Inferior parietal cortex (tissue), 1 donor: Measurements from ENCODE around the gene RAB29.
A peak's percentile ranks its signal among the peaks of the same experiment; 100 is the strongest.

Experiments
- DNase-seq: peaks from one replicate; pipeline ENCODE4 v3.0.0-alpha.2; 2016; ENCODE audit errors: extremely low spot score

The RAB29 gene

DNA sequence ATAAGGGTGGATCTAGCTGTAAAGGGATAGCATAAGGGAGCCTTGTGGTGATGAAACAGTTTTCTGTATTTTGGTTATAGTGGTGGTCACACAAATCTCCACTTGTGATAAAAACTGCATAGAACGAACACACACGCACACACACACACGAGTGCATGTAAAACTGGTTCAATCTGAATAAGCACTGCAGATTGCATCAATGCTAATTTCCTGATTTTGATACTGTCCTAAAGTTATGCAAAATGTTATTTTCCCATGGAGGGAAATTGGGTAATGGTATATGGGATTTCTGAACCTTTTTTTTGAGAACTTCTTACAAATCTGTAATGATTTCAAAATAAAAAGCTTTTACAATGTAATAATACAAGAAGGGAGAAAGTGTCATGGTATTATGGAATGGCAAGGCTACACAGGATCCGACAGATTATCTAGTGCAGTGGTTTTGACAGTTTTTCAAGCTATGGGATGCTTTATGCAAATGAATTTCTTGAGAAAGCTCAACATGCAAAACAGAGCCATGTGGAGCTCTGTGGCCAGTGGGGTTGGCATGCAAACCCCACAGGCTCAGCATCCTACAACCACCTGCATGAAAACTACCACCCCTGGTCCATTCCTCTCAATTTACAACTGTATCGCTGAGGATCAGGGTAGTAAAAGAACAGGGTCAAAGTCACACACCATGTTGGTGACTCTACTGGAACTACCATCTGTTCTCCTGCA, 18.9 kb upstream of the RAB29 start:
- DNase-seq: no peak

DNA sequence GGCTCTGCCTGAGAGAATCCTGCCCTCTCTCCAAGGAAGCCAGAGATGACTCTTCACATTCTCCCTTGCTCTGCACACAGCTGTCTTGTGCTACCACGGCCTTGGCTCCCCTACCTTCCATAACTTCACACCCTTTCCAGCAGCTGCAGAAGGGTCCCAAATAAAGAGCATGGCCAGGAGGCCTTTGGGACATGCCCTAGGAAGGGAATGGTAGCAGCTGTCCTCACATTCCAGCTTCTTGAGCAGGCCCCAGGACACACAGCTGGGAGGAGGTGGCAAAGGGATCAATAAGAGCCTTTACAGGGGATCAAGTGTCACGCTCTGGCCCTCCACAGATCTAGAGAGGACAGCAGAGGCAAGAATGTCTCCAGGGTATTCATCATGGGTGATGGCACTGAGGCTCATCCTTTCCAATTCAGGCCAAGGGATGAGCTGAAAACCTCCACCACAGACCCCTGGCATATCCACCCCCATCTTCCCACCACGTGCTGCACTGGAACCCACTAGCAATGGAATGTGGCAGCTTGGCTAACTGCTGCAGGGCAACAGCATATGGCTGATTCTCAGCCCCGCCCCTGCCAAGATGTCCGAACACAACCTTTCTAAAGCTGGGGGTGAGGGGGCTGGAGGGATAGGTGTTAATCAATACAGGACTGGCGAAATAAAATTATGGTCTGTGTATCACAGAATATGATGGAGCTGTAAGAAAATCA, 17.8 kb upstream of the RAB29 start:
- no peak for DNase-seq

DNA sequence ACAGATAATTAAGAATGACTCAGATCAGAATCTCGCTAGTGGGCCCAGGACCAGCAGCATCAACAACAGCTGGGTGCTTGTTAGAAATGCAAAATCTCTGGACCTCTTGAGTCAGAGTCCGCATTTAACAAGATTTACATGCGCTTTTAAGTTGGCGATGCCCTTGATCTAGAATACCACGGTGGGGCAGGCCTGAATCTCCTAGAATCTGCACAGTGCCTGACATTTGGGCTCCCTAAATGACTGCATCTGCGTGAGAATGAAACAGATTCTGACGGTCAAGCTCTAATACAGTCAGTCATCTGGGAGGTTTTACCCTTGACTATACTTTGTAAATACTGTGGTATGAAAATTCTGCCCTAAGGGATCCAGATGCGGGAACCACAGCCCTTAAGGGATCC, 17.2 kb upstream of the RAB29 start:
- no peak for DNase-seq

DNA sequence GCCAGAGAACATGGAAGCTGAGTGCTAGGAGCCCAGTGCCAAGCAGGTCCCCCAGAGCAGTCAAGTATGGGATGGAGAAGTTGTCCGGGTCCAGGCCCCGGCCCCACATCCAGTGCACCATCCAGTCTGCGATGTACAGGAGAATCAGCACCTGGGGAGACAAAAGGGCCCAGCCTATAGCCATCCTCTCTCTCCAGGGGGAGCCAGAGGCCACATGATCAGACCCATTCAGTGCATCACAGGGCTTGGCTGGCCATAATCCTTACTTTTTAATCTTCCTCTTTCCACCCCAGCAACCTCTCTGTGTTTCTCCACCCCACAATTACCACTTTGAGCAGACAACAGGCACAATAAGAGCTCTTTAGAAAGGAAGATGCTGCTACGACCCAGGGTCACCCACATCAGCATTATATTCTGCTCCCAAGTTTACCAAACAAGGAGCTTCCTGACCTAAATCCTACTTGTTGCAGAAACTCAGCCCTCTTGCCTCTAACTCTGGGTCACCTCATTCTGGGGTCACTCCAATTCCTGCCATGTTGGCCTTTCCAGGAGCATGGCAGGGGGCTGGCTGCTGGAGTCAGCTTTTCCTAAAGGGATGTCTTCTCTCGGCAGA, 16.4 kb upstream of the RAB29 start:
- DNase-seq: peak; percentile 85

DNA sequence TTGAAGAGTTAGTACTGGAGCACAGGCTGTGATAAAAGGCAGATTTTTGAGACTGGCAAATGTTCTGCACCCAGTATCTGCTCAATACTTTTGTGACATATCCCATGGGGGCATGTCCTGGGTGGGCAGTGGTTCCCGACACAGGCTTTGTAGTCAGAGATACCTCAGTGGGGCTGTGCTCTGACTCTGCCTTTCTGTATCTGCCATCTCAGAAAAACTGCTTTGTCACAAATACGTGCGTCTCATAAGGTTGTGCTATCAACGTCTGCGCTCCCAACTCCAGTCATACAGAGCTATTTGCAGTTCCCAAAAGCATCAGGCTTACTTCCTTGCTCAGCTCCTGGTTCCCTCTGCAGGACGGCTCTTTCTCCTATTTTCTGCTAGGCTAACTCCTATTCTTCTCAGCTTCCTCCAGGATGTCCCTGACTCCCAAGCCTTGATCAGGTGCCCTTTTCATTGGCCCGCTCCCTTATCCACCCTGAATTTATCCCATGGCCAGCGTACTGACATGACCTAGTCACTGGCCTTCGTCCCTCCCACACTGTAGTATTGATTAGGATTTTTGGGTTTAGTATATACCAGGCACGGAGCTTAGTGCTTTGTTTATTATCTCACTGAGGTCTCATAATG, 12.1 kb upstream of the RAB29 start:
- no peak for DNase-seq

DNA sequence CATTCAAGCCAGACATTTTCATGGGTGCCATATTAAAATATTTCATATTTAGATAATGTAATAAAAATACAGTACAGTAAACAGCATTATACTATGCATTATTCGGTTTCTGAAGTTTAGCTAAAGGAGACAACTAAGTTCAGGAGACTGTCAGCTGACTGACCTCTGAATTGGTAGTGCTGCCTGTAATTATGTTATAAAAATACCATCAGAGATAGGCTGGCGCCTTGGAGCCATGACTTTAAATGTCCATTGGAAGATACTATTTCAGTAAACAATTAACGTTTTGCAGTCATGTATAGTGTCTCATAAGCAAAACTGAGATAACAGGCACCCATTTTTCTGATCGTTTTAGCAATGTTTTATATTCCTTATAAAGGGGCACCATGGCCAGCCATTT, 11.3 kb upstream of the RAB29 start:
- no peak for DNase-seq

DNA sequence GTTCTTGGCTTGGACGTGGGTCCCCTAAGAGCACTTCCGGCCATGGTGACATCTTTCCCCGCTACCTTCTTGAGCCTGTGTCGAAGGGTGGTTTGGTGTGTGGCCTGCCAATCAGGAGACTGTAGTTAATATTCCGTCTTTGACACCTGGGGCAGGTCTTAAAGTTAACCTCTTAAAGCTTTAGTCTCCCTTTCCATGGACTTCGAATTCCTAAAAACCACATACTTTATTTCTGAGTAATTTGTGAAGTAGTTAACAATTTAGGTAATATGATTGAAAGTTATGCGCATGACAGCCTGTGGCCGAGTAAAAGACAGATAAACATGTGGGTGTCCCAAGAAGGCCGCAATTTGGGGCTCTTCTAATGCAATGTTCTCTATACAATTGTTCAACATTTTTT, 10.2 kb upstream of the RAB29 start:
- no peak for DNase-seq

DNA sequence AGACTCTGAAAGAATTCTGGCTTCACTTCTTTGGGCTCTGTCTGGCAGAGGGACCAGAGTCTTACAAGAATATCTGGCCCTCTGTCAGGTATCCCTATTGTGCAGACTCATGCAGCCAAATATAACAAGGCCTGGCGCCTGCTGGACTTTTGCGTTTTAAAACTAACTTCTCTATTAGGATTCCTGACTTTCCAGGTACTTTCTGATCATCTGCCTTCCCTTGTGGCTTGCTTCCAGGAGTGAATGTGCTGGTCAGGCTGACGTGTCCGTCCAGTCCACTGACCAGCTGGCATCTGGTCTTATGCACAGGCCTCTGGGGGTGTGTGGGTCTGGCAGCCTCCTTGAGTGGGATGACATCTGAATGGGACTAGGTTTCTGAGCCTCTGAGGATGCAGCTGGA, 8.6 kb upstream of the RAB29 start:
- DNase-seq: no peak

DNA sequence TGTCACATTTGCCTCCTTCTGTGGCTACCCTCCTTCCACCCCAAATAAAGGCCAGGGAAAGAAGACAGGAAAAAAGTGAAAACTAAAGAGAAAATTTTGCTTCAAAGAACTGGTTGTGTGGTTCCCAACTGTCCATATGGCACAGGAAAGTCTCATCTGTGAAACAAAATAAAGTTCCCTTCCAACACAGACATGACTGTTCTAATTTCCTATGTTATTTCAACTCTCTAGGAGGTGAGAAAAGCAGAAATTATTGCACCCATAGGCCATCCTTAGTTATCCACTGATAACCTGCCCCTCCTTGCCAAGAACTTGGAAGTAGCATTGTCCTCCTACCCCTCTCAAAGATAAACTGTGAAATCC, 8.1 kb upstream of the RAB29 start:
- DNase-seq: no peak

DNA sequence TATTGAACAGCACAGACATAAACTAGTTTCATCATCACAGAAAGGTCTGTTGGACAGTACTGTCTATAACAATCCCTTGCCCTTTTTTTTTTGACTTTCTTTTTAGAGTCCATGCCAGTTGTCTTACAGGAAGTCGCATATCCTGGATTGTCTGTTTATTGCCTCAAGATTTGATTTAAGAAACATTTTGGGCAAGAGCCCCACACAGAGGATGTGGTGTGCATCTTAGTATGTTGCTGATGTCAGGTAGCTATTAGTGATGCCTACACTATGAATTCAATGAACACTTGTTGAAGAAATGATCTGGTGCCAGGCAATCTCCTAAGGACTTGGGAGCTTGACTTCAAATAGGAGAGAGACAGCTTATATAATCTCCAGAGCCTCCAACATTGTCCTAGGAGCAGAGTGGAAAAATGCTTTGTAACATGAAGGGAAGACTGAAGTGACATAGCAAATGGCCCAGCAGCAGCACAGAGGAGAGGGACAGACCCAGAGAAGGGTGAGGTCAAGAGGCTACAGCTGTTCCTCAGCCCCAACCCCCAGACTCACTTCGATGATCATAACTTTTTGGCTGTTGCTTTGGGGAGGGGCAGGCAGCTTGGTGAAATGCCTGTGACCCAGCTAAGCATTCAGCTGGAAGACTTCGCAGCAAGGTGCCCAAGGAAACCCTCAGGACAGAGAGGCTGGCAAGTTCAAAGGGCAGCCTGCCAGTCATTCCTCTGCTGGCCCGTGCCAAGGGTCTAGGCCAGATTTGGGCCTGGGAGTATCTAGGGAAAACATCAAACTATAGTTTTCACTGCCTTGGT, 7.5 kb upstream of the RAB29 start:
- DNase-seq: no peak

DNA sequence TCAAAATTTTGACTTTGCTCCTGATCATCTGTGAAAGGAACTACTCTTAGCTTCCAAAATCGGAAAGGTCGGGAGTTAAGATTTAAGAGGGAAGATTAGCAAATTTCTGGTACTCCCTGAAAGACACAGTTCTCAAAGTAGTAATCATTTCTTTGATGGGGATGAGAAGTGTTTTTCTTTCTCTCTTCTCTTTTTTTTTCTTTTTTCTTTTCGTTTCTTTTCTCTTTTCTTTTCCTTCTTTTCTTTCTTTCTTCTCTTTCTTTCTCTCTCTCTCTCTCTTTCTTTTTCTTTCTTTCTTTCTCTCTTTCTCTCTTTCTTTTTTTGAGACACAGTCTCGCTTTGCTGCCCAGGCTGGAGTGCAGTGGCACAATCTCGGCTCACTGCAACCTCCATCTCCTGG, 5.1 kb upstream of the RAB29 start:
- DNase-seq: no peak

DNA sequence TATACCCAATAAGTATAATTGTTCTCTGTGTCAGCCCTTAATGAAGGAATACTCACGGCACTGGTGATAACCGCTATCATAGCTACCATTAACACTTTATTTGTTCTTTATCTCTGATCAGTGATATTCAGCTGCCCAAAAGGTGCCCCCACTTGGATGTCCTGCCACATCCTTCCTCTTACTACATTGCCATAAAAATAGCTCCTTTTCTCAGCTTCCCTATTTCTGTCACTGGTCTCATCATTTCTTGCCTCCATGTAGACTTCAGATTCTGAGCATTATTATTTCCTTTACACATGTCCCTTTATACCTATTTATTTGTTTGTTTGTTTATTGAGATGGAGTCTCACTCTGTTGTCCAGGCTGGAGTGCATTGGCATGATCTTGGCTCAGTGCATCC, 2.7 kb upstream of the RAB29 start:
- DNase-seq: no peak

DNA sequence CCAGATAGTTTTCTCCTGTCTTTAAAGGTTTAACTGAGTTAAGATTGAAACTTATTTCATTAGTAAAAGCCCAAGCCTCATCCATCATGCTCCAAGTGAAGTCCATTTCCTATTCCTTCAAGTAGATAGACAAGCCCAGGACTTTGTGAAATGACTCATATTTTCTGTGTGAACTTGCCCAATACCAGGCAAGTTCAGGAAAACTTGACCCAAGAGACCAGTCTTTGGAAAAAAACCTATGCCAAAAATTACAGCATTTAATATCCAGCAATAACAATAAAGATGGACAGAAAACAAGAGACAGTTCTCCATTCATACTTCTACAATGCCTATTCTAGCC, 405 bp upstream of the RAB29 start:
- no peak for DNase-seq

DNA sequence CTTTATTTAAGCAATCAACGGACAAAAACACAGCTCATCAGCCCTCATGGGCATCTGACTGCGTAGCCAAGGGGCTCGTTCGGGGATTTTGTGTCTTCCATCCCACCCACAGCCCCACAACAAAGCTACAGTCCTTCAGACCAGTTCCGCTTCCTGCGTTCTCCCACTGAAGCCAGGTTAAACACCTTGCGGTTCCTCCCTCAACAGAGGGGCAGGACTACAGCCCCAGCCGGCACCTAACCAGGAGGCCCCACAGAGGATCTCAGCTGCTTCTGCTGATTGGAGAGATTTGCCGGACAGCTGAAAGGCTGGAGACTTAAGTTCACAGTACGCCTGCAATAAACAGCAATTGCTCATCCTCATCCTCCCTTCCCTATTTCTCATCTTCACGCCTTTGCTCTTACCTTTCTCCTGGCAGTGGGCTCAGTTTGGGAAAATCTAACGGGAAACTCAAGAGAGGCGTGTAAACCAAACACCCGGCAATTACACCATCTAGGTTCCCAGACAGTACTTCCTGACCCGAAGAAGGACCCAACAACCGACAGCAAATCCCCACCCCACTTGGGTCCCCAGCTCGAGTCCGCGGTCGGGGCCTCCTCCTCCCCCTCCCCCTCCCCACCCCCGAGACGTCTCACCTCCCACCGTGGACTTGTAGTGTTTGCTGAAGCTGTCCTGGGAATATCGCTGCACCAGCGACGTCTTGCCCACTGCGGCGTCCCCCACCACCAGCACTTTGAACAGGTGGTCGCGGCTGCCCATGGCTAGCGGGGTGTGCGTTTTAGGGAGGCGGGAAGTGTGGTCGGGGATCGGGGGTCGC, 876 bp downstream of the RAB29 start:
- DNase-seq: no peak

DNA sequence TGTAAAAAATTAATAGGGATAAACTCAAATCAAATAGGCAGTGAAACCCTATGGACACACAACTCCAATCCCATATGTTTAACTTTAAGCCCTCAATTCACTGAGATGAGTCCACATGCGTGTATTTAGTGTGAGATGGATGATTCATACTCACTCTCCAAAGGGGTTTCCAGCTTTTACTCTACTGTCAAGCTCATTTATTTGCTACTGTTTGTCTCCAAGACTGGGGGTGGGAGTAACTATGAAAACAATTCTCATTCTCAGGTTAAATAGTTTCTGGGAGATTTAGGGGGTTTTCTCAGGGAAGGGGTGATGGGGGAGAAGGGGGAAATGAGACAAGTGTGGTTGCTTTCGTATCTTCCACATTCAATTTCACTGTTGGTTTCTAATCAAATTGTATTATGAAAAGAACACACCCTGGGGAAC, 2.7 kb downstream of the RAB29 start:
- no peak for DNase-seq

DNA sequence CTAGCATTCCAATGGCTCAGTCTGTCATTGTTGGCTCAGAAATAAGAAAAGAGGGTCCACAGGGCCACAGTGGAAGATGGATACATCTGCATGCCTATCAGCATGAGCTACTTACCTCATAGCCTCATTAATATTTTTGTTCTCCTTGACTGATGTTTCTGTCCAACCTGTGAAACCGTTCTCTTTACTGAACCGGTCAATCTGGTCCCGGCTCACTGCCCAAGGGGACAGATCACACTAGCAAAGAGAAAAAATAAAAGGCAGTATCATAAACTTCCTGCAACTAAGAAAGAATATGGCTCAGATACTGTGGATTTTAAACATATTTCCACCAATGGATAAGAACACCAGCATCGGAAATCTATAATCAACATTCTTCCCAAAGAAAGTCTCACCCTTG, 4.7 kb downstream of the RAB29 start:
- no peak for DNase-seq

DNA sequence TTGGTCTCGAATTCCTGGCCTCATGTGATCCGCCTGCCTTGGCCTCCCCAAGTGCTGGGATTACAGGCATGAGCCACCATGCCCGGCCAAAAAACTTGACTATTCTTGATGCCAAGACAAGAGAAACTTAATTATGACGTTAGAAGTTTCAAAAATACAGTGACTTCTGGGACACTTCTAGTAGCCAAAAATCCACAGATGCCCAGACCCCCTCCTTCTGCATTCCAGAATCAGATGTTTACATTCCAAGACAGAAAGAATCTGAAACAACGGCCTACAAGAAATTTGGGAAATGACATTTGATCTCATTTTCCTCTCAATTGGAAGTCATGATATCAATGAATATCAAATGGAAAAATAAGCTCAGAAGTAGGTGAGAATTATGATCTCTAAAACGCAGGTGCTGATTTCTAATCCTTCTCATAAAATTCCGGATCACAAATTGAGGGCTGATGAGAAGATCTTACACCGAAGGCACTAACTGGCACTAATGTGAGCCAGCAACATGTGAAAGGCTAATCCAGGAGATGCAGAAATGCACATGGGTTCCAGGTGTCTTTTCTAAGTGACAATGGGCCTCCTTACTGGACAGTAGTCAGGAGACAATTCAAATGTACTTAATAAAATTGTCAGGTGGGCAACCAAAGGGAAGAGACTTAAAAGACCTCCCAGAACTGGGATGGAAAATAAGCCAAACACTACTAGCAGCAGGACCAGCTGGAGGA, 5.5 kb downstream of the RAB29 start:
- no peak for DNase-seq

DNA sequence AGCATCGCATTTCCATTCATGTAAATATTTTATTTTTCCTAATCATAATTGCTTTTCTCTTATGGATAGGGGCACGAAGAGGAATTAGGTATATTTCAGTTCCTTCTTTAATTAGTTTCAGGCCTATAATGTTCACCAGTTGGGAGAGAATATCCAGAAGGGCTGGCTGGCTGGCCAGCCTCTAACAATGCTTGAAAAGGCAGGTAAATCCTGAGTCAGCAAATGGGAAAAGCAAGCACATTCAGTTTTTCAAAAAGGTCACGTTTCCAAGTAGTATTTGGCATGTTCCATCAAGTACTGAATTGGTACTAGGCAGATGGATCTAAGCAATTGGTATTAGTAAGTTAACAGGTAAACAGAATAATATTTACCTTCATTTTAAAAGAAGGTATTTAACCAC, 8.0 kb downstream of the RAB29 start:
- DNase-seq: no peak

DNA sequence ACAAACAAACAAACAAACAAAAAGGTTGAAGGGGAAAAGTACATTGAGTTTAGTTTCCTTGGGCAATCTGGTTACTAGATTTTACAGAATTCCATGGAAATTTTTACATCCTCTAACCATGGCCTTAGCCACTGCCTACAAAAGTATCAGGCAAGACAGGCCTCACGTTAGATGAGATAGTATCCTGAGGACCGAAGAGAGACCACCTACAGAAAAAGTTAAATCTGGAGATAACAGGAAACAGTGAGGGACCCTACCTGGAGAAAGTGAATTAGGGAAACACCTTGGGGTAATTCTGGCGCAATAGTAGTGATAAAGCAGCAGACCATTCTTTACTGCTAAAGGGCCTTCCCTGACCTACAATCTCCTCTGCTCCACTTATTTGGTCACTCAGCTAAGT, 8.7 kb downstream of the RAB29 start:
- DNase-seq: no peak

DNA sequence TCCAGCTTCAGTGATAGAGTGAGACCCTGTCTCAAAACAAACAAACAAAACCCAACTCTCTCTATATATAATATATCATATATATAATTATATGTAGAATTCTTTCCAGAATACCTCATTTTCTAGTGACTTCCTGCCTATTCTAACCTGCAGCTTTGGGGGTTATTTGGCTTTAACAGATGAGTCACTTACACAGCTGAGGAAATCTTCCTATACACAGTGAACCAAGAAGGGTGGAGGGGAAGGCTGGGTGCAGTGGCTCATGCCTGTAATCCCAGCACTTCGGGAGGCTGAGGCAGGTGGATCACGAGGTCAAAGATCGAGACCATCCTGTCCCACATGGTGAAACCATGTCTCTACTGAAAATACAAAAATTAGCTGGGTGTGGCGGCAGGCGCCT, 9.2 kb downstream of the RAB29 start:
- DNase-seq: no peak

DNA sequence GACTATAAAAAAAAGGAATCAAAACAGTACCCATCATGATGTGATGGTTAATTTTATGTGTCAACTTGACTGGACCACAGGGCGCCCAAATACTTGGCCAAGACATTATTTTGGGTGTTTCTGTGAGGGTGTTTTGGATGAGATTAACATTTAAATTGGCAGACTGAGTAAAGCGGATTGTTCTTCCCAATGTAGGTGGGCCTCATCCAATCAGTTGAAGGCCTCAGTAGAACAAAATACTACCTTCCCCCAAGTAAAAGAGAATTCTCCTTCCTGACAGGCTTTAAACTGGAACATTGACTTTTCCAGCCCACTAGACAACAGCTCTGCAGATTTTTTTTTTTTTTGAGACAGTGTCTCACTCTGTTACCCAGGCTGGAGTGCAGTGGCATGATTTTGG, 10.7 kb downstream of the RAB29 start:
- no peak for DNase-seq
